Activated naive CD4-positive, alpha-beta T cell treated with Interleukin-2 at 50 U/mL for 16 hours (primary cell): Measurements from ENCODE around the gene LYZL4.

Source experiments
- DNase-seq: peaks from one replicate; pipeline ENCODE4 v3.0.0-alpha.2; 2020

The LYZL4 gene

GRCh38 chr3:42425736-42426407, 15.5 kb upstream of the LYZL4 start:
- DNase-seq, result no peak

GRCh38 chr3:42424911-42425310, 14.5 kb upstream of the LYZL4 start:
- DNase-seq, result no peak

GRCh38 chr3:42421818-42422796, 11.7 kb upstream of the LYZL4 start:
- no peak for DNase-seq

GRCh38 chr3:42419563-42419962, 9.2 kb upstream of the LYZL4 start:
- DNase-seq, result no peak

- no peak for DNase-seq
These were observed 2.2 kb upstream of the LYZL4 start for GRCh38 chr3:42412526-42413155.

GRCh38 chr3:42411429-42411828, 1.0 kb upstream of the LYZL4 start:
- DNase-seq, result no peak

- DNase-seq, result no peak
These were observed 2.3 kb downstream of the LYZL4 start for GRCh38 chr3:42408156-42408555.

GRCh38 chr3:42406727-42407450, 3.5 kb downstream of the LYZL4 start:
- DNase-seq, result no peak

GRCh38 chr3:42405857-42406256, 4.6 kb downstream of the LYZL4 start:
- DNase-seq, result no peak

GRCh38 chr3:42403737-42404136, 6.7 kb downstream of the LYZL4 start:
- DNase-seq, result no peak

GRCh38 chr3:42402394-42403096, 7.9 kb downstream of the LYZL4 start:
- DNase-seq, result no peak

GRCh38 chr3:42398080-42398479, 12.3 kb downstream of the LYZL4 start:
- DNase-seq, result no peak

GRCh38 chr3:42397644-42398043, 12.8 kb downstream of the LYZL4 start:
- no peak for DNase-seq

- DNase-seq, result no peak
These were observed 15.7 kb downstream of the LYZL4 start for GRCh38 chr3:42394579-42395288.

GRCh38 chr3:42387802-42388651, 22.4 kb downstream of the LYZL4 start:
- no peak for DNase-seq

GRCh38 chr3:42381551-42382082, 28.8 kb downstream of the LYZL4 start:
- no peak for DNase-seq

GRCh38 chr3:42377681-42378080, 32.7 kb downstream of the LYZL4 start:
- no peak for DNase-seq

- peak; percentile 36 for DNase-seq
These were observed 34.0 kb downstream of the LYZL4 start for GRCh38 chr3:42376344-42376798.

GRCh38 chr3:42375121-42375800, 35.1 kb downstream of the LYZL4 start:
- DNase-seq, result no peak

GRCh38 chr3:42371776-42372175, 38.6 kb downstream of the LYZL4 start:
- no peak for DNase-seq
